K562 (cell line): Measurements from ENCODE around the gene RAB26. TPM values are rescaled to one million over a fixed set of nuclear protein-coding genes. Genes with fewer than 3 reads are reported as not detected.
A peak's percentile ranks its signal among the peaks of the same experiment; 100 is the strongest.

Experiments used
- ATAC-seq: fragments of 200-7000 bp; cut with Tn5 transposase; 3 replicates; pipeline ENCODE4 v1.9.1; 2020; ENCODE audit warnings: moderate library complexity
- BruUV-seq: library from RNA; stranded (reverse); fragments of 400-500 nt; replicated peaks from 2 replicates; lab custom pipeline; 2021; lab: Mats Ljungman, UMichigan
- CTCF ChIA-PET: fragments of 300-600 bp; formaldehyde crosslinking; extraction: SDS; loops from one replicate; lab custom pipeline; 2021; ENCODE audit warnings: low intra/inter-chr PET ratio; lab: Yijun Ruan, JAX
- POLR2A ChIA-PET: fragments of 300-600, 350-650 bp; sonication (Branson Sonifier 250); formaldehyde crosslinking; extraction: SDS; loops from one replicate; lab custom pipeline; 2021; ENCODE audit warnings: antibody characterized with exemption, inconsistent platforms; lab: Yijun Ruan, JAX
- DNase-seq, 4 experiments: peaks; one replicate each; pipeline versions ENCODE4 v3.0.0 to v3.0.0-alpha.2; 2011 to 2018; ENCODE audit warnings: low spot score in 3 of 4, mixed read lengths in 3 of 4; ENCODE audit errors: extremely low read depth in 1 of 4
- FAIRE-seq: peaks from 2 replicates; lab custom pipeline; 2011; peaks lifted over from hg19 to GRCh38; lab: Jason Lieb, UNC
- H2AFZ ChIP-seq: 2 replicates; pipeline ENCODE4 v1.6.0; 2011; ENCODE audit warnings: low read depth, low read length, control low read depth, inconsistent platforms
- H3K27ac ChIP-seq: fragments of 200-600 bp; 3 replicates; pipeline ENCODE4 v1.8.0; 2011; ENCODE audit warnings: low read depth, mild to moderate bottlenecking, control low read depth, inconsistent platforms, low read length, moderate library complexity, mixed read lengths; ENCODE audit errors: extremely low read depth
- H3K27me3 ChIP-seq, 2 experiments: fragments of 300-600 bp in 1 of 2; 2 replicates in 1 of 2; 3 replicates in 1 of 2; pipeline versions ENCODE4 v1.6.0 to v1.8.0; 2011; ENCODE audit warnings: inconsistent platforms in 2 of 2, low read length in 2 of 2, mild to moderate bottlenecking in 1 of 2, mixed read lengths in 1 of 2, moderate library complexity in 1 of 2; ENCODE audit not compliant: control insufficient read depth in 2 of 2, insufficient read depth in 2 of 2
- H3K36me3 ChIP-seq: fragments of 300-600 bp; 3 replicates; pipeline ENCODE4 v1.8.0; 2011; ENCODE audit warnings: mild to moderate bottlenecking, low read length, inconsistent platforms; ENCODE audit not compliant: control insufficient read depth, insufficient read depth
- H3K4me1 ChIP-seq, 2 experiments: fragments of 200-600 bp in 1 of 2; replicated peaks in 1 of 2; 2 replicates in 1 of 2; 3 replicates in 1 of 2; pipeline versions ENCODE4 v1.5.1 to v1.8.0; 2011; ENCODE audit warnings: inconsistent platforms in 2 of 2, low read length in 2 of 2, mild to moderate bottlenecking in 1 of 2, mixed read lengths in 1 of 2, moderate library complexity in 1 of 2; ENCODE audit not compliant: control insufficient read depth in 2 of 2, insufficient read depth in 2 of 2
- H3K4me2 ChIP-seq: 2 replicates; pipeline ENCODE4 v1.6.1; 2011; ENCODE audit warnings: low read length, control low read depth, inconsistent platforms, mixed read lengths; ENCODE audit not compliant: insufficient read depth
- H3K4me3 ChIP-seq: fragments of 200-600 bp; sonication (generic), shearing (Covaris generic); 2 replicates; pipeline ENCODE4 v1.5.1; 2016; ENCODE audit warnings: control low read depth, inconsistent platforms
- H3K79me2 ChIP-seq: fragments of 200-600 bp; 3 replicates; pipeline ENCODE4 v1.8.0; 2011; ENCODE audit warnings: low read length, inconsistent platforms; ENCODE audit not compliant: control insufficient read depth, insufficient read depth
- H3K9ac ChIP-seq, 2 experiments: 2 replicates each; pipeline versions ENCODE4 v1.6.0 to v1.6.1; 2011; ENCODE audit warnings: low read depth in 2 of 2, low read length in 2 of 2, control low read depth in 1 of 2, inconsistent platforms in 1 of 2, mild to moderate bottlenecking in 1 of 2, mixed read lengths in 1 of 2; ENCODE audit not compliant: insufficient read depth in 1 of 2
- H3K9me1 ChIP-seq: one replicate; pipeline ENCODE4 v1.6.0; 2011; ENCODE audit warnings: inconsistent platforms, mild to moderate bottlenecking, low read length, moderate library complexity; ENCODE audit not compliant: control insufficient read depth, insufficient read depth
- H3K9me3 ChIP-seq: replicated peaks from 2 replicates; pipeline ENCODE4 v1.5.1; 2011; ENCODE audit warnings: low read depth, low read length, inconsistent platforms; ENCODE audit not compliant: control insufficient read depth, insufficient read depth
- H4K20me1 ChIP-seq: replicated peaks from 2 replicates; pipeline ENCODE4 v1.6.1; 2011; ENCODE audit warnings: low read length, inconsistent platforms, mixed read lengths; ENCODE audit not compliant: control insufficient read depth, insufficient read depth
- CBFA2T2 ChIP-seq: fragments of 450-650 bp; conservative IDR thresholded peaks from 2 replicates; pipeline ENCODE4 v1.6.1; 2017; ENCODE audit warnings: mild to moderate bottlenecking
- CBX2 ChIP-seq: fragments of 200-600 bp; sonication (generic); IDR thresholded peaks from one replicate; pipeline ENCODE4 v1.6.1; 2012; ENCODE audit warnings: mild to moderate bottlenecking, low read length, inconsistent platforms; ENCODE audit not compliant: insufficient read depth, poor library complexity, severe bottlenecking
- CGGBP1 ChIP-seq: fragments of 250-450 bp; sonication (Bioruptor Pico); IDR thresholded peaks from 2 replicates; pipeline ENCODE4 v1.9.0; 2021; ENCODE audit warnings: mild to moderate bottlenecking
- ETS1 ChIP-seq: conservative IDR thresholded peaks from 2 replicates; pipeline ENCODE4 v1.6.1; 2011; ENCODE audit warnings: low read depth, mild to moderate bottlenecking, low read length; ENCODE audit not compliant: control insufficient read depth
- FOXK2 ChIP-seq, 2 experiments: fragments of 450-650 bp; IDR thresholded peaks in 1 of 2; conservative IDR thresholded peaks in 1 of 2; 2 replicates each; pipeline ENCODE4 v1.6.1; 2016; ENCODE audit warnings: low read depth in 2 of 2, mild to moderate bottlenecking in 1 of 2
- GABPA ChIP-seq: fragments of 200-800 bp; sonication (Bioruptor generic); conservative IDR thresholded peaks from 2 replicates; pipeline ENCODE4 v1.6.1; 2016; ENCODE audit warnings: low read depth, missing genetic modification characterization, missing compliant biosample characterization
- HCFC1 ChIP-seq: IDR thresholded peaks from 2 replicates; pipeline ENCODE4 v1.6.1; 2012; ENCODE audit warnings: low read depth, low read length, improper control_type of control experiment
- SFPQ ChIP-seq: fragments of 200-400 bp; formaldehyde crosslinking; IDR thresholded peaks from 2 replicates; pipeline ENCODE4 v1.6.1; 2017; ENCODE audit warnings: mild to moderate bottlenecking, low read depth, low read length, moderate library complexity
- SIN3B ChIP-seq: fragments of 450-650 bp; IDR thresholded peaks from 2 replicates; pipeline ENCODE4 v1.6.1; 2017; ENCODE audit warnings: low read depth, mild to moderate bottlenecking, moderate library complexity
- TAF1 ChIP-seq: IDR thresholded peaks from 2 replicates; pipeline ENCODE4 v1.6.1; 2011; ENCODE audit warnings: mild to moderate bottlenecking, low read length, moderate library complexity; ENCODE audit not compliant: insufficient read depth, control insufficient read depth, severe bottlenecking; ENCODE audit errors: extremely low read depth
- ZFP30 ChIP-seq: fragments of 250-450 bp; sonication (Bioruptor Pico); IDR thresholded peaks from 2 replicates; pipeline ENCODE4 v1.8.0; 2022; ENCODE audit warnings: moderate library complexity, mild to moderate bottlenecking, inconsistent platforms, borderline replicate concordance
- ZNF584 ChIP-seq: fragments of 200-800 bp; sonication (Bioruptor generic); IDR thresholded peaks from 2 replicates; pipeline ENCODE4 v1.6.1; 2016; ENCODE audit warnings: low read depth, mild to moderate bottlenecking, missing genetic modification characterization, missing compliant biosample characterization
- ZNF639 ChIP-seq, 2 experiments: fragments of 200-800 bp in 1 of 2; sonication (Bioruptor generic) in 1 of 2; sonication (generic) in 1 of 2; formaldehyde crosslinking in 1 of 2; IDR thresholded peaks in 1 of 2; conservative IDR thresholded peaks in 1 of 2; 2 replicates each; pipeline versions ENCODE4 v1.5.0 to v1.6.1; 2016 to 2020; ENCODE audit warnings: missing compliant biosample characterization in 1 of 2, missing genetic modification characterization in 1 of 2, missing genetic modification reagents in 1 of 2
- WGBS: fragments of 100-300 bp; shearing (Covaris generic); methylation state at CpG from one replicate; pipeline ENCODE4 v1.1.6; 2016; ENCODE audit warnings: low coverage, mixed read lengths; ENCODE audit not compliant: insufficient coverage; ENCODE audit errors: missing lambda C conversion rate; 5-methylcytosine and 5-hydroxymethylcytosine counted together
- in situ Hi-C: fragments of 300-500 bp; cut with MboI; formaldehyde crosslinking; loops from 4 replicates; pipeline ENCODE4 v1.15.0; 2018; ENCODE audit warnings: inconsistent platforms, mixed read lengths
- intact Hi-C: fragments of 100-400 bp; cut with micrococcal nuclease; formaldehyde crosslinking; loops from 2 replicates; pipeline ENCODE4 v1.14.2; 2022
- polyA plus RNA-seq, 8 experiments: library from polyadenylated mRNA; depleted of rRNA in 4 of 8; stranded (reverse) in 5 of 8; unstranded in 3 of 8; fragments of >200 nt; fragmentation: Nextera tagmentation in 2 of 8; fragmentation: Illumina TruSeq in 1 of 8; extraction: Ambion mirVana in 2 of 8; extraction: Trizol in 1 of 8; gene quantifications; 2 replicates each; pipeline versions ENCODE4 v1.2.1 to v1.2.3, GENCODE V29; 2011 to 2014; ENCODE audit warnings: inconsistent platforms in 1 of 8, missing spikeins in 1 of 8
- total RNA-seq, 7 experiments: library from RNA; depleted of rRNA in 6 of 7; stranded (reverse); fragments of >200 nt in 6 of 7; fragmentation: Illumina TruSeq in 2 of 7; extraction: Trizol in 2 of 7; gene quantifications; 2 replicates each; pipeline versions ENCODE4 v1.2.1 to v1.2.3, GENCODE V29; 2011 to 2021; ENCODE audit warnings: low replicate concordance in 1 of 7

The RAB26 gene
- total and polyA plus RNA-seq, 9 of the 15 experiments (the other 6 are each of a cell fraction or from before 2014, with no cell fraction given): 0.25 to 6.1 (median 2.1) TPM

- Histone ChIP-seq H3K4me1 (peaks cover 2 to 67% of the 10 kb centered on the region in 2 experiments; a peak in 3 of 5 replicates), H3K9me1 (no peaks in the 10 kb centered on the region), H4K20me1 (0 out of 2 replicates have a peak, but pooled peaks cover 6% of the 10 kb centered on the region), H3K36me3 (no peaks in the 10 kb centered on the region)
- no TSS peak for BruUV-seq
- TF ChIP-seq CBFA2T2 (no peak), HCFC1 (no peak), ZNF584 (CRISPR knock-in tag) (no peak), ZNF639 (CRISPR knock-in tag; conservative IDR thresholded peaks at IDR 0.05 in 1 of 2, IDR thresholded peaks at IDR 0.05 in 1 of 2) (no peak), SFPQ (no peak), SIN3B (no peak), ETS1 (no peak), TAF1 (no peak), CBX2 (no peak), CGGBP1 (CRISPR knock-in tag) (no peak), ZFP30 (CRISPR knock-in tag) (no peak), FOXK2 (conservative IDR thresholded peaks at IDR 0.05 in 1 of 2, IDR thresholded peaks at IDR 0.05 in 1 of 2; ENCODE audit: low read depth in 2 of 2) (no peak), GABPA (no peak)
- TF ChIP-seq, all 486 proteins: peak for 0
- peak overlapping the region in 1 of 2 experiments; percentile 58; a peak in 2 of 4 replicates for H3K9ac ChIP-seq
- H2AFZ ChIP-seq: no peak overlapping the region
- CTCF ChIA-PET: no interaction called here
- no peaks in the 10 kb centered on the region for H3K79me2 ChIP-seq
- no peak overlapping the region for H3K4me2 ChIP-seq
- H3K9me3 ChIP-seq: no peaks in the 10 kb centered on the region
- intact Hi-C loops: no loop called here
- no peaks in the 10 kb centered on the region for H3K27me3 ChIP-seq
- in situ Hi-C loops: no loop called here
- H3K27ac ChIP-seq: no peak overlapping the region
- DNase-seq (no peak), ATAC-seq (no peak), FAIRE-seq (no peak)
- WGBS: 84% methylated on average over 21 of the region's 24 CpGs
- POLR2A ChIA-PET: interaction anchor here (1.1 to 3.4 kb wide), 3 partner anchors 10 to 39 kb away, joined by 3 to 11 read pairs (median 5); partner anchors contain the start of gene TRAF7
- no peak overlapping the region for H3K4me3 ChIP-seq
Measured at GRCh38 chr16:2190002-2190658, 41.7 kb downstream of the RAB26 start.
